ENCODE measurements around the gene SNX32.

GRCh38 chr11:65903068-65903481 lies 69.3 kb downstream of the SNX32 start:
- TF ChIP-seq, protein P1, sequence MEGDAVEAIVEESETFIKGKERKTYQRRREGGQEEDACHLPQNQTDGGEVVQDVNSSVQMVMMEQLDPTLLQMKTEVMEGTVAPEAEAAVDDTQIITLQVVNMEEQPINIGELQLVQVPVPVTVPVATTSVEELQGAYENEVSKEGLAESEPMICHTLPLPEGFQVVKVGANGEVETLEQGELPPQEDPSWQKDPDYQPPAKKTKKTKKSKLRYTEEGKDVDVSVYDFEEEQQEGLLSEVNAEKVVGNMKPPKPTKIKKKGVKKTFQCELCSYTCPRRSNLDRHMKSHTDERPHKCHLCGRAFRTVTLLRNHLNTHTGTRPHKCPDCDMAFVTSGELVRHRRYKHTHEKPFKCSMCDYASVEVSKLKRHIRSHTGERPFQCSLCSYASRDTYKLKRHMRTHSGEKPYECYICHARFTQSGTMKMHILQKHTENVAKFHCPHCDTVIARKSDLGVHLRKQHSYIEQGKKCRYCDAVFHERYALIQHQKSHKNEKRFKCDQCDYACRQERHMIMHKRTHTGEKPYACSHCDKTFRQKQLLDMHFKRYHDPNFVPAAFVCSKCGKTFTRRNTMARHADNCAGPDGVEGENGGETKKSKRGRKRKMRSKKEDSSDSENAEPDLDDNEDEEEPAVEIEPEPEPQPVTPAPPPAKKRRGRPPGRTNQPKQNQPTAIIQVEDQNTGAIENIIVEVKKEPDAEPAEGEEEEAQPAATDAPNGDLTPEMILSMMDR (IDR thresholded peaks at IDR 0.05) = no peak
- no peak for TF ChIP-seq POLR2A (IDR thresholded peaks at IDR 0.05)

All from uterus (tissue), 2 donors.